PC-9 (cell line): ENCODE results near the gene LAMP5. TPM values are rescaled to one million over a fixed set of nuclear protein-coding genes. Genes with fewer than 3 reads are reported as not detected.

ENCODE experiments used
- BruUV-seq: library from RNA; stranded (reverse); fragments of 400-500 nt; replicated peaks from 2 replicates; lab custom pipeline; 2021; lab: Mats Ljungman, UMichigan
- CTCF ChIA-PET: fragments of 300-600 bp; sonication (Branson Sonifier 250); formaldehyde crosslinking; loops from one replicate; lab custom pipeline; 2022; ENCODE audit warnings: antibody characterized with exemption; lab: Charles Lee
- POLR2A ChIA-PET: fragments of 300-600 bp; sonication (Branson Sonifier 250); formaldehyde crosslinking; loops from one replicate; lab custom pipeline; 2022; ENCODE audit warnings: antibody characterized with exemption; ENCODE audit not compliant: unreplicated experiment; lab: Charles Lee
- DNase-seq, 2 experiments: peaks; one replicate each; pipeline versions ENCODE4 v3.0.0 to v3.0.0-alpha.2; 2015 to 2022; ENCODE audit warnings: mixed read lengths in 1 of 2
- H2AFZ ChIP-seq: fragments of 200-600 bp; sonication (generic); 2 replicates; pipeline ENCODE4 v1.8.1; 2017; ENCODE audit warnings: antibody characterized with exemption
- H3F3A ChIP-seq: fragments of 200-600 bp; sonication (generic); 2 replicates; pipeline ENCODE4 v1.8.1; 2017; ENCODE audit warnings: antibody characterized with exemption, mild to moderate bottlenecking, low read depth; ENCODE audit not compliant: insufficient read depth
- H3K27ac ChIP-seq: fragments of 200-600 bp; sonication (generic); 2 replicates; pipeline ENCODE4 v1.6.1; 2016; ENCODE audit warnings: mixed run types
- H3K27me3 ChIP-seq: fragments of 200-600 bp; sonication (generic); 2 replicates; pipeline ENCODE4 v1.6.1; 2016; ENCODE audit warnings: low read depth, mixed run types; ENCODE audit not compliant: insufficient read depth
- H3K36me3 ChIP-seq: fragments of 200-600 bp; sonication (generic); 2 replicates; pipeline ENCODE4 v1.6.1; 2016; ENCODE audit warnings: low read depth, mixed run types
- H3K4me1 ChIP-seq: fragments of 200-600 bp; sonication (generic); replicated peaks from 2 replicates; pipeline ENCODE4 v1.6.1; 2016; ENCODE audit warnings: mixed run types; ENCODE audit not compliant: insufficient read depth
- H3K4me2 ChIP-seq: fragments of 200-600 bp; sonication (generic); 2 replicates; pipeline ENCODE4 v1.6.1; 2017; ENCODE audit warnings: mixed run types
- H3K4me3 ChIP-seq: fragments of 200-600 bp; sonication (generic); 2 replicates; pipeline ENCODE4 v1.6.1; 2016; ENCODE audit warnings: mixed run types
- H3K79me2 ChIP-seq: fragments of 200-600 bp; sonication (generic); 2 replicates; pipeline ENCODE4 v1.6.1; 2017; ENCODE audit warnings: low read depth, mixed run types
- H3K9me2 ChIP-seq: fragments of 200-600 bp; sonication (generic); 2 replicates; pipeline ENCODE4 v1.8.1; 2017; ENCODE audit warnings: mild to moderate bottlenecking; ENCODE audit not compliant: insufficient read depth
- H3K9me3 ChIP-seq: fragments of 200-600 bp; sonication (generic); 2 replicates; pipeline ENCODE4 v1.8.1; 2016; ENCODE audit warnings: low read depth; ENCODE audit not compliant: insufficient read depth
- H4K20me1 ChIP-seq: fragments of 200-600 bp; sonication (generic); 2 replicates; pipeline ENCODE4 v1.8.1; 2017; ENCODE audit not compliant: insufficient read depth
- CTCF ChIP-seq: fragments of 200-600 bp; sonication (generic); conservative IDR thresholded peaks from 2 replicates; pipeline ENCODE4 v1.6.1; 2017; ENCODE audit warnings: mixed run types, antibody characterized with exemption, mild to moderate bottlenecking, moderate library complexity
- EZH2 ChIP-seq: fragments of 200-600 bp; sonication (generic); IDR thresholded peaks from 2 replicates; pipeline ENCODE4 v1.8.0; 2017; ENCODE audit warnings: antibody characterized with exemption, low read depth
- intact Hi-C: fragments of 100-400 bp; cut with micrococcal nuclease; formaldehyde crosslinking; loops from one replicate; pipeline ENCODE4 v1.10.0; 2022; ENCODE audit not compliant: unreplicated experiment
- total RNA-seq: library from RNA; stranded (reverse); gene quantifications from 2 replicates; pipeline ENCODE4 v1.2.3, GENCODE V29; 2021

LAMP5 gene
- total RNA-seq, 1 experiment from 2014 or later: not detected

GRCh38 chr20:9518576-9519175 lies 4.3 kb downstream of the LAMP5 start:
- no peaks in the 10 kb centered on the region for H4K20me1 ChIP-seq
- no peaks in the 10 kb centered on the region for H3K79me2 ChIP-seq
- H3K27ac ChIP-seq: no peak overlapping the region
- H3K36me3 ChIP-seq: no peaks in the 10 kb centered on the region
- no peaks in the 10 kb centered on the region for H3K4me1 ChIP-seq
- no TSS peak for BruUV-seq
- H3K9me3 ChIP-seq: no peaks in the 10 kb centered on the region
- H3K27me3 ChIP-seq: peaks cover 69% of the 10 kb centered on the region
- H2AFZ ChIP-seq: no peak overlapping the region
- H3F3A ChIP-seq: no peaks in the 10 kb centered on the region
- CTCF ChIA-PET: no interaction called here
- intact Hi-C loops: no loop called here
- no peak overlapping the region for H3K4me3 ChIP-seq
- TF ChIP-seq CTCF (no peak), EZH2 (no peak)
- H3K9me2 ChIP-seq: no peaks in the 10 kb centered on the region
- POLR2A ChIA-PET: no interaction called here
- H3K4me2 ChIP-seq: no peak overlapping the region
- no peak for DNase-seq

GRCh38 chr20:9520086-9520485 lies 5.7 kb downstream of the LAMP5 start:
- ChIA-PET POLR2A (no interaction called here), CTCF (no interaction called here)
- no peak for DNase-seq
- Histone ChIP-seq H3K36me3 (no peaks in the 10 kb centered on the region), H3K27me3 (peaks cover 56% of the 10 kb centered on the region), H3K79me2 (no peaks in the 10 kb centered on the region), H3K9me2 (no peaks in the 10 kb centered on the region), H3K27ac (no peak overlapping the region), H3K4me2 (no peak overlapping the region), H2AFZ (no peak overlapping the region), H3F3A (no peaks in the 10 kb centered on the region), H3K4me3 (no peak overlapping the region), H3K9me3 (no peaks in the 10 kb centered on the region), H4K20me1 (no peaks in the 10 kb centered on the region), H3K4me1 (no peaks in the 10 kb centered on the region)
- TF ChIP-seq EZH2: no peak
- TF ChIP-seq CTCF: no peak
- intact Hi-C loops: no loop called here
- no TSS peak for BruUV-seq

DNA sequence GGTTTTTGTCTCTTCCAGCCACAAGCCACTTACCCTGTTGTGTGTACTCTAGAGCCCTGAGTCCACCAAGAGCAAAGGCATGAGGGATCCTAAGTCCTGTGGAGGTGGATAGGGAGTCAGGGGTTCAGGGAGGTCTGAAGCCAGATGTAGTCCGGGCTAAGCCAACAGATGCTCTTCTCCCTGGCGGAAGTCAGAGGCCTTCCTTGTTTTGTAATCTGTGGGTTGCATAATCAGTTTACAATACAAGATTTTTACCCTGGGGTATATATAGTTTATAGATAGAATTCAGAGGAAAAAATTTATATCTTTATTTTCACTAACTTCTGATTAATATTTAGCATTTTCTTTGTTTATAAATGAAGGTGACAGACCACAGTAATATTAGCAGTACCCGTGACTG lies 9.2 kb downstream of the LAMP5 start:
- POLR2A ChIA-PET: no interaction called here
- CTCF ChIA-PET: no interaction called here
- TF ChIP-seq EZH2 (no peak), CTCF (no peak)
- H3K79me2 ChIP-seq: no peaks in the 10 kb centered on the region
- intact Hi-C loops: no loop called here
- H3K9me2 ChIP-seq: no peaks in the 10 kb centered on the region
- no peak for DNase-seq
- H3K4me3 ChIP-seq: no peak overlapping the region
- H3F3A ChIP-seq: no peaks in the 10 kb centered on the region
- BruUV-seq: no TSS peak
- H3K27ac ChIP-seq: no peak overlapping the region
- H3K36me3 ChIP-seq: no peaks in the 10 kb centered on the region
- H3K4me2 ChIP-seq: no peak overlapping the region
- no peak overlapping the region for H2AFZ ChIP-seq
- no peaks in the 10 kb centered on the region for H3K4me1 ChIP-seq
- peaks cover 25% of the 10 kb centered on the region for H3K27me3 ChIP-seq
- H4K20me1 ChIP-seq: no peaks in the 10 kb centered on the region
- no peaks in the 10 kb centered on the region for H3K9me3 ChIP-seq
